ENCODE results near the gene PRKG1. TPM values are rescaled to one million over a fixed set of nuclear protein-coding genes. Genes with fewer than 3 reads are reported as not detected.
"Not testable (repeated sequence)": the region's sequence is repeated elsewhere in the genome, so short reads cannot be mapped to it uniquely, and the experiment has no call there.

The PRKG1 gene
- total RNA-seq, 1 experiment from 2014 or later, result 0.21 TPM

DNA sequence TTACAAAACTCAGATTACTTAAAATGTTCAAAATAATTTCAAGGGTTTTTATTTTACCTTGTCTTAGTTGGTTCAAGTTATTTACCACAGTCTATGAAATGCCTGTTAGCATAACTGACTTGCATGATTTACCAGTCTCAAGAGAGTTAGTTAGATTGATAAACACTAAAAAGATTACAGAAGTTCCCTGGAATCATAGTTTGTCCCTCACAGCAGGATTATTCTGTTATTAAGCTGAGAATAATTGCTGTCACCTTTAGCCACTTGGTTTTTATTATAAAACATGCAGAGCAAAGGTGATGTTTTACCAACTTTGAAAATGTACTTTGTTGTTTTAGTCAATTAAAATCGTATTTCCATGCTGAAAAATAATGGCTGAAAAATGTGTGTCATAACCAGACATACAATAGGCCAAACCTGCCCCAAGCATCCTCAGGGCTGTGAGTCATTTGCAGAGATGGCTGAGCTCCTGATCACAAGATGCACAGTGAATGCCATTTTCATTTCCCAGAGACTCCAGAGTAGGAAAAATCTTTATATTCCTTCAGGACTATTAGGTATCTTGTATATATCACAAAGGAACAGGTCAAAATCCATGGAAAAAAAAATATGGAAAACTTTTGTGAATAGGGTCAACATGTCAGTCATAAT, 1152.0 kb downstream of the PRKG1 start:
- Mint-ChIP-seq H3K27ac (ENCODE audit: unreplicated experiment) (no peak overlapping the region), H3K4me1 (ENCODE audit: low read depth, unreplicated experiment) (no peaks in the 10 kb centered on the region), H3K4me3 (ENCODE audit: low read depth, unreplicated experiment) (no peak overlapping the region), H3K9me3 (ENCODE audit: low read depth, unreplicated experiment) (no peaks in the 10 kb centered on the region), H3K27me3 (ENCODE audit: unreplicated experiment) (no peaks in the 10 kb centered on the region), H3K36me3 (ENCODE audit: insufficient read depth, unreplicated experiment) (no peaks in the 10 kb centered on the region)
- BruUV-seq (replicated peaks), result no TSS peak
- DNase-seq, result no peak
- CTCF ChIA-PET, result no interaction called here
- TF ChIP-seq, protein P1, sequence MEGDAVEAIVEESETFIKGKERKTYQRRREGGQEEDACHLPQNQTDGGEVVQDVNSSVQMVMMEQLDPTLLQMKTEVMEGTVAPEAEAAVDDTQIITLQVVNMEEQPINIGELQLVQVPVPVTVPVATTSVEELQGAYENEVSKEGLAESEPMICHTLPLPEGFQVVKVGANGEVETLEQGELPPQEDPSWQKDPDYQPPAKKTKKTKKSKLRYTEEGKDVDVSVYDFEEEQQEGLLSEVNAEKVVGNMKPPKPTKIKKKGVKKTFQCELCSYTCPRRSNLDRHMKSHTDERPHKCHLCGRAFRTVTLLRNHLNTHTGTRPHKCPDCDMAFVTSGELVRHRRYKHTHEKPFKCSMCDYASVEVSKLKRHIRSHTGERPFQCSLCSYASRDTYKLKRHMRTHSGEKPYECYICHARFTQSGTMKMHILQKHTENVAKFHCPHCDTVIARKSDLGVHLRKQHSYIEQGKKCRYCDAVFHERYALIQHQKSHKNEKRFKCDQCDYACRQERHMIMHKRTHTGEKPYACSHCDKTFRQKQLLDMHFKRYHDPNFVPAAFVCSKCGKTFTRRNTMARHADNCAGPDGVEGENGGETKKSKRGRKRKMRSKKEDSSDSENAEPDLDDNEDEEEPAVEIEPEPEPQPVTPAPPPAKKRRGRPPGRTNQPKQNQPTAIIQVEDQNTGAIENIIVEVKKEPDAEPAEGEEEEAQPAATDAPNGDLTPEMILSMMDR (IDR thresholded peaks at IDR 0.05; ENCODE audit: unreplicated experiment), result no peak
- intact Hi-C loops (cut with micrococcal nuclease; ENCODE audit: unreplicated experiment), result no loop called here

DNA sequence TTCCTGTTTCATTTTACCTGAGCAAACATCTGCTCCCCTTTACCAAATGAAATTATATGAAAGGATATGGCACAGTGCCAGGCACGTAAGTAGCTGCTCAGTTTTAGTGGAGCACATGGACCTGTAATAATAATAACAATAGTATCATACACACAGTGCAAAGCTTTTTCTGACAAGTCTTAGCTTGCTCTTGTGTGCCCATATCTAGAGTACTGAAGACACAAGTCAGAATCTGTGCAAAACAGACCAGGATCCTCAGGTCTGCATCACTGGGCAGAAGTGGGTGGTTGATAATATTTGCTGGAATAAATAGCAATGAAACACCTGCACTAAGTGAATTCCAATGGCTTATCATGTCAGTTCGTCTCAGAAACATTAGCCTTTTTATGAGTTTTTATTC, 1154.3 kb downstream of the PRKG1 start:
- intact Hi-C loops (cut with micrococcal nuclease; ENCODE audit: unreplicated experiment), result no loop called here
- BruUV-seq (replicated peaks), result no TSS peak
- peaks cover 7% of the 10 kb centered on the region for H3K36me3 Mint-ChIP-seq (ENCODE audit: insufficient read depth, unreplicated experiment)
- no peak for DNase-seq
- H3K4me3 Mint-ChIP-seq (ENCODE audit: low read depth, unreplicated experiment), result no peak overlapping the region
- H3K4me1 Mint-ChIP-seq (ENCODE audit: low read depth, unreplicated experiment), result peaks cover 9% of the 10 kb centered on the region
- H3K27ac Mint-ChIP-seq (ENCODE audit: unreplicated experiment), result no peak overlapping the region
- TF ChIP-seq, protein P1 (IDR thresholded peaks at IDR 0.05; ENCODE audit: unreplicated experiment), result no peak
- H3K9me3 Mint-ChIP-seq (ENCODE audit: low read depth, unreplicated experiment), result no peaks in the 10 kb centered on the region
- no peaks in the 10 kb centered on the region for H3K27me3 Mint-ChIP-seq (ENCODE audit: unreplicated experiment)
- CTCF ChIA-PET, result no interaction called here

- no peak overlapping the region for H3K4me3 Mint-ChIP-seq (ENCODE audit: low read depth, unreplicated experiment)
- no peak overlapping the region for H3K27ac Mint-ChIP-seq (ENCODE audit: unreplicated experiment)
- H3K9me3 Mint-ChIP-seq (ENCODE audit: low read depth, unreplicated experiment), result no peaks in the 10 kb centered on the region
- H3K27me3 Mint-ChIP-seq (ENCODE audit: unreplicated experiment), result no peaks in the 10 kb centered on the region
- CTCF ChIA-PET, result no interaction called here
- peaks cover 7% of the 10 kb centered on the region for H3K36me3 Mint-ChIP-seq (ENCODE audit: insufficient read depth, unreplicated experiment)
- peaks cover 9% of the 10 kb centered on the region for H3K4me1 Mint-ChIP-seq (ENCODE audit: low read depth, unreplicated experiment)
- intact Hi-C loops (cut with micrococcal nuclease; ENCODE audit: unreplicated experiment), result no loop called here
- BruUV-seq (replicated peaks), result no TSS peak
- TF ChIP-seq, protein P1 (IDR thresholded peaks at IDR 0.05; ENCODE audit: unreplicated experiment), result no peak
- no peak for DNase-seq
Observed at GRCh38 chr10:52229291-52229931, 1155.1 kb downstream of the PRKG1 start.

- intact Hi-C loops (cut with micrococcal nuclease; ENCODE audit: unreplicated experiment), result no loop called here
- H3K27ac Mint-ChIP-seq (ENCODE audit: unreplicated experiment), result peak overlapping the region; percentile 33
- CTCF ChIA-PET, result no interaction called here
- no peaks in the 10 kb centered on the region for H3K27me3 Mint-ChIP-seq (ENCODE audit: unreplicated experiment)
- no peaks in the 10 kb centered on the region for H3K9me3 Mint-ChIP-seq (ENCODE audit: low read depth, unreplicated experiment)
- peaks cover 7% of the 10 kb centered on the region for H3K36me3 Mint-ChIP-seq (ENCODE audit: insufficient read depth, unreplicated experiment)
- TF ChIP-seq, protein P1 (IDR thresholded peaks at IDR 0.05; ENCODE audit: unreplicated experiment), result no peak
- peaks cover 9% of the 10 kb centered on the region for H3K4me1 Mint-ChIP-seq (ENCODE audit: low read depth, unreplicated experiment)
- DNase-seq, result peak; percentile 8
- BruUV-seq (replicated peaks), result no TSS peak
- peak overlapping the region; percentile 72 for H3K4me3 Mint-ChIP-seq (ENCODE audit: low read depth, unreplicated experiment)
Observed at GRCh38 chr10:52232561-52233350, 1158.5 kb downstream of the PRKG1 start.

DNA sequence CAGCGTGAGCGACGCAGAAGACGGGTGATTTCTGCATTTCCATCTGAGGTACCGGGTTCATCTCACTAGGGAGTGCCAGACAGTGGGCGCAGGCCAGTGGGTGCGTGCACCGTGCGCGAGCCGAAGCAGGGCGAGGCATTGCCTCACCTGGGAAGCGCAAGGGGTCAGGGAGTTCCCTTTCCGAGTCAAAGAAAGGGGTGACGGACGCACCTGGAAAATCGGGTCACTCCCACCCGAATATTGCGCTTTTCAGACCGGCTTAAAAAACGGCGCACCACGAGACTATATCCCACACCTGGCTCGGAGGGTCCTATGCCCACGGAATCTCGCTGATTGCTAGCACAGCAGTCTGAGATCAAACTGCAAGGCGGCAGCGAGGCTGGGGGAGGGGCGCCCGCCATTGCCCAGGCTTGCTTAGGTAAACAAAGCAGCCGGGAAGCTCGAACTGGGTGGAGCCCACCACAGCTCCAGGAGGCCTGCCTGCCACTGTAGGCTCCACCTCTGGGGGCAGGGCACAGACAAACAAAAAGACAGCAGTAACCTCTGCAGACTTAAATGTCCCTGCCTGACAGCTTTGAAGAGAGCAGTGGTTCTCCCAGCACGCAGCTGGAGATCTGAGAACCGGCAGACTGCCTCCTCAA, 1159.2 kb downstream of the PRKG1 start:
- H3K36me3 Mint-ChIP-seq (ENCODE audit: insufficient read depth, unreplicated experiment); H3K4me1 Mint-ChIP-seq (ENCODE audit: low read depth, unreplicated experiment); BruUV-seq (replicated peaks); DNase-seq; H3K27me3 Mint-ChIP-seq (ENCODE audit: unreplicated experiment); H3K9me3 Mint-ChIP-seq (ENCODE audit: low read depth, unreplicated experiment); CTCF ChIA-PET; intact Hi-C loops (cut with micrococcal nuclease; ENCODE audit: unreplicated experiment): not testable (repeated sequence)
- H3K27ac Mint-ChIP-seq (ENCODE audit: unreplicated experiment), result peak overlapping the region; percentile 33
- peak overlapping the region; percentile 72 for H3K4me3 Mint-ChIP-seq (ENCODE audit: low read depth, unreplicated experiment)
